SK-N-SH (cell line): Measurements from ENCODE around the gene FSTL5. TPM values are rescaled to one million over a fixed set of nuclear protein-coding genes. Genes with fewer than 3 reads are reported as not detected.

Source experiments
- CTCF ChIA-PET: fragments of 300-600, 350-600 bp; formaldehyde crosslinking; extraction: SDS; loops from one replicate; lab custom pipeline; 2021; lab: Yijun Ruan, JAX
- POLR2A ChIA-PET: fragments of 350-600 bp; sonication (Branson Sonifier 250); formaldehyde crosslinking; extraction: SDS; loops from one replicate; lab custom pipeline; 2020; ENCODE audit warnings: antibody characterized with exemption, inconsistent platforms; lab: Yijun Ruan, JAX
- DNase-seq: peaks from one replicate; pipeline ENCODE4 v3.0.0; 2012
- H2AFZ ChIP-seq: fragments of 200-600 bp; sonication (generic); 2 replicates; pipeline ENCODE4 v1.8.1; 2016; ENCODE audit warnings: antibody characterized with exemption, mild to moderate bottlenecking, low read depth
- H3F3A ChIP-seq: fragments of 200-600 bp; sonication (generic); replicated peaks from 2 replicates; pipeline ENCODE3; 2016; ENCODE audit warnings: antibody characterized with exemption, mild to moderate bottlenecking; ENCODE audit not compliant: insufficient read depth
- H3K27ac ChIP-seq, 2 experiments: fragments of 200-500 bp in 1 of 2; fragments of 200-600 bp in 1 of 2; sonication (Bioruptor generic) in 1 of 2; sonication (generic), shearing (Covaris generic) in 1 of 2; 2 replicates each; pipeline versions ENCODE4 v1.5.1 to v1.6.1; 2014 to 2016; ENCODE audit warnings: low read depth in 2 of 2, inconsistent platforms in 1 of 2, low read length in 1 of 2, mild to moderate bottlenecking in 1 of 2, mixed read lengths in 1 of 2
- H3K27me3 ChIP-seq: fragments of 200-600 bp; sonication (generic), shearing (Covaris generic); 2 replicates; pipeline ENCODE4 v1.6.1; 2016; ENCODE audit warnings: mixed run types; ENCODE audit not compliant: insufficient read depth
- H3K36me3 ChIP-seq, 2 experiments: fragments of 200-500 bp in 1 of 2; fragments of 200-600 bp in 1 of 2; sonication (Bioruptor generic) in 1 of 2; sonication (generic) in 1 of 2; replicated peaks in 1 of 2; 2 replicates each; pipeline versions ENCODE3 to v1.5.1; 2014 to 2016; ENCODE audit warnings: low read length in 1 of 2, mild to moderate bottlenecking in 1 of 2; ENCODE audit not compliant: insufficient read depth in 2 of 2, control insufficient read depth in 1 of 2
- H3K4me1 ChIP-seq, 2 experiments: fragments of 200-500 bp in 1 of 2; fragments of 200-600 bp in 1 of 2; sonication (Bioruptor generic) in 1 of 2; sonication (generic), shearing (Covaris generic) in 1 of 2; 2 replicates each; pipeline versions ENCODE4 v1.5.1 to v1.6.1; 2014 to 2016; ENCODE audit warnings: low read depth in 1 of 2, low read length in 1 of 2, mixed run types in 1 of 2; ENCODE audit not compliant: insufficient read depth in 2 of 2, control insufficient read depth in 1 of 2
- H3K4me2 ChIP-seq: fragments of 200-600 bp; sonication (generic), shearing (Covaris generic); 2 replicates; pipeline ENCODE4 v1.6.1; 2017; ENCODE audit warnings: mixed run types
- H3K4me3 ChIP-seq, 2 experiments: fragments of 200-500 bp in 1 of 2; fragments of 200-600 bp in 1 of 2; sonication (Bioruptor generic) in 1 of 2; sonication (generic), shearing (Covaris generic) in 1 of 2; 2 replicates each; pipeline versions ENCODE4 v1.5.1 to v1.8.1; 2014 to 2016; ENCODE audit warnings: low read depth in 2 of 2, inconsistent platforms in 1 of 2, low read length in 1 of 2, mild to moderate bottlenecking in 1 of 2, mixed read lengths in 1 of 2, moderate library complexity in 1 of 2
- H3K79me2 ChIP-seq: fragments of 200-600 bp; sonication (generic); 2 replicates; pipeline ENCODE4 v1.8.1; 2017; ENCODE audit warnings: mild to moderate bottlenecking; ENCODE audit not compliant: insufficient read depth
- H3K9ac ChIP-seq: fragments of 200-600 bp; sonication (generic); 2 replicates; pipeline ENCODE4 v1.6.1; 2017; ENCODE audit warnings: mixed run types
- H3K9me2 ChIP-seq: fragments of 200-600 bp; sonication (generic); 2 replicates; pipeline ENCODE4 v1.6.1; 2017; ENCODE audit warnings: mixed run types
- H3K9me3 ChIP-seq: fragments of 200-600 bp; sonication (generic); 2 replicates; pipeline ENCODE4 v1.6.1; 2017; ENCODE audit warnings: mixed run types, mild to moderate bottlenecking, moderate library complexity
- H4K20me1 ChIP-seq: fragments of 200-600 bp; sonication (generic); 2 replicates; pipeline ENCODE4 v1.6.1; 2017; ENCODE audit warnings: mild to moderate bottlenecking, mixed run types; ENCODE audit not compliant: insufficient read depth
- CHD2 ChIP-seq: fragments of 150-350 bp; IDR thresholded peaks from 2 replicates; pipeline ENCODE4 v1.6.1; 2018; ENCODE audit warnings: low read length; ENCODE audit not compliant: partially characterized antibody
- EP300 ChIP-seq, 2 experiments: IDR thresholded peaks; 2 replicates each; pipeline versions ENCODE4 v1.4.0 to v1.6.1; 2012; ENCODE audit warnings: borderline replicate concordance in 1 of 2, low read depth in 1 of 2, low read length in 1 of 2
- EZH2phosphoT487 ChIP-seq: fragments of 200-600 bp; sonication (generic); IDR thresholded peaks from 2 replicates; pipeline ENCODE4 v1.6.1; 2017; ENCODE audit warnings: low read depth, mixed run types, mild to moderate bottlenecking, antibody characterized with exemption, moderate library complexity, borderline replicate concordance
- FOXJ3 ChIP-seq: sonication (generic); formaldehyde crosslinking; IDR thresholded peaks from 2 replicates; pipeline ENCODE4 v1.5.1; 2020; ENCODE audit warnings: mild to moderate bottlenecking, missing genetic modification reagents
- GABPA ChIP-seq: IDR thresholded peaks from 2 replicates; pipeline ENCODE4 v1.4.0; 2012; ENCODE audit warnings: low read depth, mild to moderate bottlenecking
- JUND ChIP-seq: IDR thresholded peaks from 2 replicates; pipeline ENCODE4 v1.4.0; 2012
- MEF2A ChIP-seq: IDR thresholded peaks from 2 replicates; pipeline ENCODE4 v1.4.0; 2012; ENCODE audit warnings: low read depth, borderline replicate concordance
- MXI1 ChIP-seq: IDR thresholded peaks from 2 replicates; pipeline ENCODE4 v1.6.1; 2012; ENCODE audit warnings: mild to moderate bottlenecking, low read depth, low read length, improper control_type of control experiment
- NFIC ChIP-seq: IDR thresholded peaks from 2 replicates; pipeline ENCODE4 v1.4.0; 2012; ENCODE audit warnings: borderline replicate concordance
- NRF1 ChIP-seq: IDR thresholded peaks from 2 replicates; pipeline ENCODE4 v1.6.1; 2012; ENCODE audit warnings: low read depth, mild to moderate bottlenecking, low read length
- POLR2AphosphoS5 ChIP-seq: IDR thresholded peaks from 2 replicates; pipeline ENCODE4 v1.6.1; 2012; ENCODE audit warnings: low read depth, low read length
- RAD21 ChIP-seq: IDR thresholded peaks from 2 replicates; pipeline ENCODE4 v1.6.1; 2012; ENCODE audit warnings: mild to moderate bottlenecking, low read length
- RXRA ChIP-seq: IDR thresholded peaks from 2 replicates; pipeline ENCODE4 v1.4.0; 2012; ENCODE audit warnings: low read depth, mild to moderate bottlenecking, borderline replicate concordance
- SIN3A ChIP-seq: IDR thresholded peaks from 2 replicates; pipeline ENCODE4 v1.6.1; 2012; ENCODE audit warnings: low read depth, mild to moderate bottlenecking, low read length, moderate library complexity, borderline replicate concordance
- TCF12 ChIP-seq: IDR thresholded peaks from 2 replicates; pipeline ENCODE4 v1.4.0; 2012
- TEAD4 ChIP-seq: IDR thresholded peaks from 2 replicates; pipeline ENCODE4 v1.4.0; 2012; ENCODE audit warnings: mild to moderate bottlenecking, borderline replicate concordance; ENCODE audit not compliant: insufficient read depth
- YY1 ChIP-seq: IDR thresholded peaks from 2 replicates; pipeline ENCODE4 v1.4.0; 2012; ENCODE audit warnings: low read depth, mild to moderate bottlenecking
- WGBS: methylation state at CpG from one replicate; pipeline ENCODE4 v1.1.6; 2017; ENCODE audit warnings: low lambda C conversion rate; 5-methylcytosine and 5-hydroxymethylcytosine counted together
- polyA plus RNA-seq, 3 experiments: library from polyadenylated mRNA; depleted of rRNA; stranded (reverse); fragments of >200 nt; gene quantifications; 2 replicates each; pipeline ENCODE4 v1.2.3, GENCODE V29; 2012
- TF ChIP-seq, protein P1 (sequence below): IDR thresholded peaks from 2 replicates; pipeline ENCODE4 v1.4.0; 2012; ENCODE audit warnings: low read depth, borderline replicate concordance
- TF ChIP-seq, protein P2 (sequence below): fragments of 150-350 bp; IDR thresholded peaks from 2 replicates; pipeline ENCODE4 v1.6.1; 2016; ENCODE audit warnings: mild to moderate bottlenecking, low read depth, low read length
- TF ChIP-seq, protein P3 (sequence below): IDR thresholded peaks from 2 replicates; pipeline ENCODE4 v1.4.0; 2012; ENCODE audit warnings: low read depth
- TF ChIP-seq, protein P4 (sequence below): IDR thresholded peaks from 2 replicates; pipeline ENCODE4; 2012

The FSTL5 gene
- polyA plus RNA-seq, 1 of the 3 experiments (the other 2 are of a cell fraction) = 0.07 TPM

DNA sequence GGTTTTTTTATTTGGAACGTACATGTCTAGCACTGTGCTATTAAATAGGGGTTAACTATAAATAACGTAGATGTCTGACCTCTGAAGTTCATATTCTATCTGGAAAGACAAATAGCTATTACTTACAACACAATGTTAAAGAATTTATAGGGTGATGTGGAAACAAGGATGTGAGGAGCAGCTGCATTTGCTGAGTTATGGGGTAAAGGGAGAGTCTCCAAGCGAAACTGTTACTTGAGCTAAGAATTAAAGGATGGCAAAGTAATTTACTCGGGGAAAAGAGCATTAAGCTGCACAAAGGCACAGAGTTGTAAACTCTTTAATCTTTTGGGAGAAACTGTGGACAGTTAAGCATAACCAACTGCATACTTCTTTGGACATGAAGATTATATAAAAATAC, 117.7 kb downstream of the FSTL5 start:
- no peak for TF ChIP-seq POLR2AphosphoS5
- TF ChIP-seq TCF12 = no peak
- no peak for TF ChIP-seq TEAD4
- no peak for TF ChIP-seq GABPA
- TF ChIP-seq RXRA = no peak
- TF ChIP-seq MXI1 = no peak
- TF ChIP-seq, protein P1, sequence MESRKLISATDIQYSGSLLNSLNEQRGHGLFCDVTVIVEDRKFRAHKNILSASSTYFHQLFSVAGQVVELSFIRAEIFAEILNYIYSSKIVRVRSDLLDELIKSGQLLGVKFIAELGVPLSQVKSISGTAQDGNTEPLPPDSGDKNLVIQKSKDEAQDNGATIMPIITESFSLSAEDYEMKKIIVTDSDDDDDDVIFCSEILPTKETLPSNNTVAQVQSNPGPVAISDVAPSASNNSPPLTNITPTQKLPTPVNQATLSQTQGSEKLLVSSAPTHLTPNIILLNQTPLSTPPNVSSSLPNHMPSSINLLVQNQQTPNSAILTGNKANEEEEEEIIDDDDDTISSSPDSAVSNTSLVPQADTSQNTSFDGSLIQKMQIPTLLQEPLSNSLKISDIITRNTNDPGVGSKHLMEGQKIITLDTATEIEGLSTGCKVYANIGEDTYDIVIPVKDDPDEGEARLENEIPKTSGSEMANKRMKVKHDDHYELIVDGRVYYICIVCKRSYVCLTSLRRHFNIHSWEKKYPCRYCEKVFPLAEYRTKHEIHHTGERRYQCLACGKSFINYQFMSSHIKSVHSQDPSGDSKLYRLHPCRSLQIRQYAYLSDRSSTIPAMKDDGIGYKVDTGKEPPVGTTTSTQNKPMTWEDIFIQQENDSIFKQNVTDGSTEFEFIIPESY = no peak
- TF ChIP-seq RAD21 = no peak
- no peak for TF ChIP-seq YY1
- no peak for TF ChIP-seq NFIC
- TF ChIP-seq, protein P2, sequence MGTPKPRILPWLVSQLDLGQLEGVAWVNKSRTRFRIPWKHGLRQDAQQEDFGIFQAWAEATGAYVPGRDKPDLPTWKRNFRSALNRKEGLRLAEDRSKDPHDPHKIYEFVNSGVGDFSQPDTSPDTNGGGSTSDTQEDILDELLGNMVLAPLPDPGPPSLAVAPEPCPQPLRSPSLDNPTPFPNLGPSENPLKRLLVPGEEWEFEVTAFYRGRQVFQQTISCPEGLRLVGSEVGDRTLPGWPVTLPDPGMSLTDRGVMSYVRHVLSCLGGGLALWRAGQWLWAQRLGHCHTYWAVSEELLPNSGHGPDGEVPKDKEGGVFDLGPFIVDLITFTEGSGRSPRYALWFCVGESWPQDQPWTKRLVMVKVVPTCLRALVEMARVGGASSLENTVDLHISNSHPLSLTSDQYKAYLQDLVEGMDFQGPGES = no peak
- Histone ChIP-seq H3K9me3 (no peaks in the 10 kb centered on the region), H3K4me3 (no peak overlapping the region), H2AFZ (no peak overlapping the region), H3K9ac (no peak overlapping the region), H3K27me3 (no peaks in the 10 kb centered on the region), H4K20me1 (no peaks in the 10 kb centered on the region), H3F3A (no peaks in the 10 kb centered on the region), H3K79me2 (no peaks in the 10 kb centered on the region), H3K27ac (no peak overlapping the region), H3K36me3 (no peaks in the 10 kb centered on the region), H3K4me1 (no peaks in the 10 kb centered on the region), H3K4me2 (no peak overlapping the region), H3K9me2 (no peaks in the 10 kb centered on the region)
- ChIA-PET POLR2A (no interaction called here), CTCF (no interaction called here)
- 54% methylated on average over 4 of the region's 4 CpGs for WGBS
- DNase-seq = no peak

DNA sequence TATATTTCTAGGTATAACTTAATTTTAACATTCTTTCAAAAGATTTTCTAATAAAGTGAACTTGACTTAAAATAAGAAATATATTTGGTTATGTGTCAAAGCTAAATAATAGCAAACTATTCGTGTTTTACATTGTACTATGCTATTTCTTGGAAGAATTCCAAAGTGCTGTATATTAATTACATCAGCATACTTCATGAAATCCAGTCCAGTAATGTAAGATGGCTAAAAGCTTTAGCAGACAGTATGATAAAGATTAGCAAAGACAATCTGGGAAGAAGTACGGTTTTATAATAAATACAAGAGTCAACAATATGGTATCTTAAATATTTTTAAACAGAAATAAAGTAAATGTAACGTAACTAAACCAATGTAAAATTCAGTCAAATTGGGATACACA, 125.7 kb downstream of the FSTL5 start:
- Histone ChIP-seq H3K4me3 (no peak overlapping the region), H2AFZ (no peak overlapping the region), H3K9me2 (no peaks in the 10 kb centered on the region), H4K20me1 (no peaks in the 10 kb centered on the region), H3K79me2 (no peaks in the 10 kb centered on the region), H3K36me3 (no peaks in the 10 kb centered on the region), H3F3A (no peaks in the 10 kb centered on the region), H3K27me3 (no peaks in the 10 kb centered on the region), H3K9me3 (no peaks in the 10 kb centered on the region), H3K9ac (no peak overlapping the region), H3K4me1 (no peaks in the 10 kb centered on the region), H3K27ac (no peak overlapping the region), H3K4me2 (no peak overlapping the region)
- ChIA-PET CTCF (no interaction called here), POLR2A (no interaction called here)
- DNase-seq = no peak
- 19% methylated on average over 3 of the region's 3 CpGs for WGBS
- TF ChIP-seq FOXJ3 (CRISPR knock-in tag) = no peak
- TF ChIP-seq, protein P3, sequence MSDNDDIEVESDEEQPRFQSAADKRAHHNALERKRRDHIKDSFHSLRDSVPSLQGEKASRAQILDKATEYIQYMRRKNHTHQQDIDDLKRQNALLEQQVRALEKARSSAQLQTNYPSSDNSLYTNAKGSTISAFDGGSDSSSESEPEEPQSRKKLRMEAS = no peak
- no peak for TF ChIP-seq SIN3A
- no peak for TF ChIP-seq EZH2phosphoT487
- TF ChIP-seq, protein P4, sequence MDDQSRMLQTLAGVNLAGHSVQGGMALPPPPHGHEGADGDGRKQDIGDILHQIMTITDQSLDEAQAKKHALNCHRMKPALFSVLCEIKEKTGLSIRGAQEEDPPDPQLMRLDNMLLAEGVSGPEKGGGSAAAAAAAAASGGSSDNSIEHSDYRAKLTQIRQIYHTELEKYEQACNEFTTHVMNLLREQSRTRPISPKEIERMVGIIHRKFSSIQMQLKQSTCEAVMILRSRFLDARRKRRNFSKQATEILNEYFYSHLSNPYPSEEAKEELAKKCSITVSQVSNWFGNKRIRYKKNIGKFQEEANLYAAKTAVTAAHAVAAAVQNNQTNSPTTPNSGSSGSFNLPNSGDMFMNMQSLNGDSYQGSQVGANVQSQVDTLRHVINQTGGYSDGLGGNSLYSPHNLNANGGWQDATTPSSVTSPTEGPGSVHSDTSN = no peak
- no peak for TF ChIP-seq JUND
- no peak for TF ChIP-seq RXRA
- TF ChIP-seq MEF2A = no peak
- TF ChIP-seq GABPA = no peak
- no peak for TF ChIP-seq EP300 (IDR thresholded peaks at IDR 0.05; ENCODE audit: borderline replicate concordance in 1 of 2, low read depth in 1 of 2, low read length in 1 of 2)
- TF ChIP-seq, protein P2 = no peak
- TF ChIP-seq CHD2 = no peak
- no peak for TF ChIP-seq POLR2AphosphoS5
- TF ChIP-seq NRF1 = no peak
